Tibial nerve (tissue), 4 donors: ENCODE measurements around the gene UNC79.

Source experiments
- CTCF ChIP-seq, 5 experiments: fragments of 200-600 bp in 3 of 5; fragments of 450-650 bp in 2 of 5; sonication (generic) in 3 of 5; IDR thresholded peaks; one replicate each; pipeline ENCODE4 v1.5.1; 2016 to 2019; ENCODE audit warnings: antibody characterized with exemption in 5 of 5, mild to moderate bottlenecking in 3 of 5, moderate library complexity in 2 of 5
- EP300 ChIP-seq, 2 donors: sonication (generic); formaldehyde crosslinking; IDR thresholded peaks; one replicate each; pipeline ENCODE4 v1.6.1; 2017; ENCODE audit warnings: antibody characterized with exemption in 2 of 2, mild to moderate bottlenecking in 1 of 2
- POLR2A ChIP-seq, 2 donors: fragments of 450-650 bp; IDR thresholded peaks; one replicate each; pipeline ENCODE4 v1.6.1; 2017; ENCODE audit warnings: antibody characterized with exemption in 2 of 2, mild to moderate bottlenecking in 2 of 2, moderate library complexity in 2 of 2

- TF ChIP-seq CTCF (IDR thresholded peaks at IDR 0.05) (peak in 2 of 5 experiments; percentile 24), POLR2A (IDR thresholded peaks at IDR 0.05) (no peak), EP300 (IDR thresholded peaks at IDR 0.05) (no peak)
Observed at GRCh38 chr14:93543766-93544165, 113.0 kb downstream of the UNC79 start.
